OCI-LY1 (cell line): ENCODE results near the gene PLPP1.

Experiments used
- H2AFZ ChIP-seq: fragments of 200-600 bp; sonication (generic), shearing (Covaris generic); 2 replicates; pipeline ENCODE4 v1.6.0; 2014; ENCODE audit warnings: antibody characterized with exemption, mild to moderate bottlenecking, low read length
- H3F3A ChIP-seq: fragments of 200-600 bp; sonication (generic), shearing (Covaris generic); 2 replicates; pipeline ENCODE4 v1.6.0; 2014; ENCODE audit warnings: mild to moderate bottlenecking, antibody characterized with exemption, low read length, moderate library complexity; ENCODE audit not compliant: insufficient read depth
- H3K27ac ChIP-seq: fragments of 200-600 bp; sonication (generic); 2 replicates; pipeline ENCODE4 v1.5.1; 2014; ENCODE audit warnings: low read length, mixed run types, mild to moderate bottlenecking, low read depth; ENCODE audit not compliant: poor library complexity, severe bottlenecking
- H3K27me3 ChIP-seq: fragments of 200-600 bp; sonication (generic); 2 replicates; pipeline ENCODE4 v1.6.0; 2014; ENCODE audit warnings: antibody characterized with exemption, mild to moderate bottlenecking, low read length, moderate library complexity; ENCODE audit not compliant: insufficient read depth
- H3K36me3 ChIP-seq: fragments of 200-600 bp; sonication (generic); 2 replicates; pipeline ENCODE4 v1.6.1; 2014; ENCODE audit warnings: mild to moderate bottlenecking, antibody characterized with exemption, low read length, moderate library complexity, mixed read lengths; ENCODE audit not compliant: insufficient read depth
- H3K4me1 ChIP-seq: fragments of 200-600 bp; sonication (generic); 2 replicates; pipeline ENCODE4 v1.5.1; 2014; ENCODE audit warnings: mild to moderate bottlenecking, low read length, moderate library complexity; ENCODE audit not compliant: insufficient read depth, severe bottlenecking
- H3K4me2 ChIP-seq: fragments of 200-600 bp; sonication (generic), shearing (Covaris generic); 2 replicates; pipeline ENCODE4 v1.6.1; 2014; ENCODE audit warnings: low read length
- H3K4me3 ChIP-seq: fragments of 200-600 bp; sonication (generic); 2 replicates; pipeline ENCODE4 v1.5.1; 2014; ENCODE audit warnings: low read length, low read depth, mild to moderate bottlenecking, mixed read lengths; ENCODE audit not compliant: poor library complexity, severe bottlenecking
- H3K79me2 ChIP-seq: fragments of 200-600 bp; shearing (Covaris generic); 2 replicates; pipeline ENCODE4 v1.6.1; 2016; ENCODE audit warnings: mixed run types, low read length, mixed read lengths; ENCODE audit not compliant: insufficient read depth
- H3K9ac ChIP-seq: fragments of 200-600 bp; sonication (generic), shearing (Covaris generic); 2 replicates; pipeline ENCODE4 v1.6.1; 2014; ENCODE audit warnings: mild to moderate bottlenecking, low read length, mixed read lengths
- H3K9me2 ChIP-seq: fragments of 200-600 bp; sonication (generic), shearing (Covaris generic); 2 replicates; pipeline ENCODE4 v1.6.1; 2014; ENCODE audit warnings: low read depth, mild to moderate bottlenecking, low read length, mixed read lengths
- H3K9me3 ChIP-seq: fragments of 200-600 bp; shearing (Covaris generic); 2 replicates; pipeline ENCODE4 v1.6.1; 2014; ENCODE audit warnings: low read length, mixed read lengths
- H4K20me1 ChIP-seq: fragments of 200-600 bp; sonication (generic), shearing (Covaris generic); 2 replicates; pipeline ENCODE4 v1.6.0; 2016; ENCODE audit warnings: mild to moderate bottlenecking, low read length; ENCODE audit not compliant: insufficient read depth
- CTCF ChIP-seq: fragments of 200-600 bp; sonication (generic), shearing (Covaris generic); IDR thresholded peaks from 2 replicates; pipeline ENCODE4 v1.5.1; 2017; ENCODE audit warnings: mild to moderate bottlenecking, antibody characterized with exemption, low read length, moderate library complexity, mixed read lengths
- EZH2 ChIP-seq: fragments of 200-600 bp; sonication (generic), shearing (Covaris generic); IDR thresholded peaks from 2 replicates; pipeline ENCODE4 v1.8.0; 2017; ENCODE audit warnings: borderline replicate concordance, mixed run types, mild to moderate bottlenecking, antibody characterized with exemption, low read length, moderate library complexity, mixed read lengths

PLPP1 gene

GRCh38 chr5:55524816-55525215, 9.9 kb downstream of the PLPP1 start:
- Histone ChIP-seq H3K4me2 (no peak overlapping the region), H3K79me2 (no peaks in the 10 kb centered on the region)

GRCh38 chr5:55523293-55523692, 11.5 kb downstream of the PLPP1 start:
- Histone ChIP-seq H3K4me3 (no peak overlapping the region), H3K9me3 (no peaks in the 10 kb centered on the region), H3K9ac (no peak overlapping the region), H3K27ac (no peak overlapping the region), H3K79me2 (no peaks in the 10 kb centered on the region), H3K4me2 (no peak overlapping the region), H3F3A (no peaks in the 10 kb centered on the region), H3K36me3 (no peaks in the 10 kb centered on the region), H4K20me1 (no peaks in the 10 kb centered on the region), H3K27me3 (no peaks in the 10 kb centered on the region), H2AFZ (no peak overlapping the region), H3K4me1 (no peaks in the 10 kb centered on the region), H3K9me2 (no peaks in the 10 kb centered on the region)
- TF ChIP-seq EZH2 (no peak), CTCF (no peak)

More at GRCh38 chr5:55524816-55525215, 9.9 kb downstream of the PLPP1 start:
- Histone ChIP-seq H3K9ac (no peak overlapping the region), H3K9me2 (no peaks in the 10 kb centered on the region), H2AFZ (no peak overlapping the region), H3K27me3 (no peaks in the 10 kb centered on the region), H3F3A (no peaks in the 10 kb centered on the region), H3K9me3 (no peaks in the 10 kb centered on the region), H3K27ac (no peak overlapping the region), H3K36me3 (no peaks in the 10 kb centered on the region), H4K20me1 (no peaks in the 10 kb centered on the region), H3K4me1 (no peaks in the 10 kb centered on the region), H3K4me3 (no peak overlapping the region)
- TF ChIP-seq EZH2 (no peak), CTCF (no peak)

GRCh38 chr5:55521881-55522280, 12.9 kb downstream of the PLPP1 start:
- H3K4me1 ChIP-seq, result no peaks in the 10 kb centered on the region
- H3K4me2 ChIP-seq, result no peak overlapping the region
- no peak overlapping the region for H3K9ac ChIP-seq
- H3K9me2 ChIP-seq, result no peaks in the 10 kb centered on the region
- H3K9me3 ChIP-seq, result no peaks in the 10 kb centered on the region
- no peaks in the 10 kb centered on the region for H4K20me1 ChIP-seq
- H3K4me3 ChIP-seq, result no peak overlapping the region
- no peak overlapping the region for H2AFZ ChIP-seq
- H3K27me3 ChIP-seq, result no peaks in the 10 kb centered on the region
- TF ChIP-seq EZH2 (no peak), CTCF (no peak)
- no peak overlapping the region for H3K27ac ChIP-seq
- no peaks in the 10 kb centered on the region for H3K36me3 ChIP-seq
- H3K79me2 ChIP-seq, result no peaks in the 10 kb centered on the region
- H3F3A ChIP-seq, result no peaks in the 10 kb centered on the region
